ENCODE data around the gene FJX1.

The FJX1 gene

GRCh38 chr11:35614939-35615569 lies 3.2 kb upstream of the FJX1 start:
- peak; percentile 53 for DNase-seq (ENCODE audit: low read depth)
- TF ChIP-seq, protein P1, sequence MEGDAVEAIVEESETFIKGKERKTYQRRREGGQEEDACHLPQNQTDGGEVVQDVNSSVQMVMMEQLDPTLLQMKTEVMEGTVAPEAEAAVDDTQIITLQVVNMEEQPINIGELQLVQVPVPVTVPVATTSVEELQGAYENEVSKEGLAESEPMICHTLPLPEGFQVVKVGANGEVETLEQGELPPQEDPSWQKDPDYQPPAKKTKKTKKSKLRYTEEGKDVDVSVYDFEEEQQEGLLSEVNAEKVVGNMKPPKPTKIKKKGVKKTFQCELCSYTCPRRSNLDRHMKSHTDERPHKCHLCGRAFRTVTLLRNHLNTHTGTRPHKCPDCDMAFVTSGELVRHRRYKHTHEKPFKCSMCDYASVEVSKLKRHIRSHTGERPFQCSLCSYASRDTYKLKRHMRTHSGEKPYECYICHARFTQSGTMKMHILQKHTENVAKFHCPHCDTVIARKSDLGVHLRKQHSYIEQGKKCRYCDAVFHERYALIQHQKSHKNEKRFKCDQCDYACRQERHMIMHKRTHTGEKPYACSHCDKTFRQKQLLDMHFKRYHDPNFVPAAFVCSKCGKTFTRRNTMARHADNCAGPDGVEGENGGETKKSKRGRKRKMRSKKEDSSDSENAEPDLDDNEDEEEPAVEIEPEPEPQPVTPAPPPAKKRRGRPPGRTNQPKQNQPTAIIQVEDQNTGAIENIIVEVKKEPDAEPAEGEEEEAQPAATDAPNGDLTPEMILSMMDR (IDR thresholded peaks at IDR 0.05; ENCODE audit: insufficient read depth, low read depth, low read length, missing control alignments): no peak
- no peak overlapping the region for H3K4me3 ChIP-seq (ENCODE audit: low read length)

GRCh38 chr11:35615921-35616900 lies 2.0 kb upstream of the FJX1 start:
- no peak overlapping the region for H3K4me3 ChIP-seq (ENCODE audit: low read length)
- TF ChIP-seq, protein P1 (IDR thresholded peaks at IDR 0.05; ENCODE audit: insufficient read depth, low read depth, low read length, missing control alignments): peak; percentile 64
- DNase-seq (ENCODE audit: low read depth): peak; percentile 67

GRCh38 chr11:35617316-35617686 lies 959 bp upstream of the FJX1 start:
- TF ChIP-seq, protein P1 (IDR thresholded peaks at IDR 0.05; ENCODE audit: insufficient read depth, low read depth, low read length, missing control alignments): no peak
- H3K4me3 ChIP-seq (ENCODE audit: low read length): no peak overlapping the region
- no peak for DNase-seq (ENCODE audit: low read depth)

GRCh38 chr11:35618497-35619115 lies 346 bp downstream of the FJX1 start:
- DNase-seq (ENCODE audit: low read depth): peak; percentile 62
- TF ChIP-seq, protein P1 (IDR thresholded peaks at IDR 0.05; ENCODE audit: insufficient read depth, low read depth, low read length, missing control alignments): no peak
- peak overlapping the region; percentile 77 for H3K4me3 ChIP-seq (ENCODE audit: low read length)

DNA sequence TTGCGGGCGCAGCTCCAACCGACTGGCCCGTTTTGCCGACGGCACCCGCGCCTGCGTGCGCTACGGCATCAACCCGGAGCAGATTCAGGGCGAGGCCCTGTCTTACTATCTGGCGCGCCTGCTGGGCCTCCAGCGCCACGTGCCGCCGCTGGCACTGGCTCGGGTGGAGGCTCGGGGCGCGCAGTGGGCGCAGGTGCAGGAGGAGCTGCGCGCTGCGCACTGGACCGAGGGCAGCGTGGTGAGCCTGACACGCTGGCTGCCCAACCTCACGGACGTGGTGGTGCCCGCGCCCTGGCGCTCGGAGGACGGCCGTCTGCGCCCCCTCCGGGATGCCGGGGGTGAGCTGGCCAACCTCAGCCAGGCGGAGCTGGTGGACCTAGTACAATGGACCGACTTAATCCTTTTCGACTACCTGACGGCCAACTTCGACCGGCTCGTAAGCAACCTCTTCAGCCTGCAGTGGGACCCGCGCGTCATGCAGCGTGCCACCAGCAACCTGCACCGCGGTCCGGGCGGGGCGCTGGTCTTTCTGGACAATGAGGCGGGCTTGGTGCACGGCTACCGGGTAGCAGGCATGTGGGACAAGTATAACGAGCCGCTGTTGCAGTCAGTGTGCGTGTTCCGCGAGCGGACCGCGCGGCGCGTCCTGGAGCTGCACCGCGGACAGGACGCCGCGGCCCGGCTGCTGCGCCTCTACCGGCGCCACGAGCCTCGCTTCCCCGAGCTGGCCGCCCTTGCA lies 1.0 kb downstream of the FJX1 start:
- TF ChIP-seq, protein P1 (IDR thresholded peaks at IDR 0.05; ENCODE audit: insufficient read depth, low read depth, low read length, missing control alignments): no peak
- peak overlapping the region; percentile 77 for H3K4me3 ChIP-seq (ENCODE audit: low read length)
- DNase-seq (ENCODE audit: low read depth): peak; percentile 73

DNA sequence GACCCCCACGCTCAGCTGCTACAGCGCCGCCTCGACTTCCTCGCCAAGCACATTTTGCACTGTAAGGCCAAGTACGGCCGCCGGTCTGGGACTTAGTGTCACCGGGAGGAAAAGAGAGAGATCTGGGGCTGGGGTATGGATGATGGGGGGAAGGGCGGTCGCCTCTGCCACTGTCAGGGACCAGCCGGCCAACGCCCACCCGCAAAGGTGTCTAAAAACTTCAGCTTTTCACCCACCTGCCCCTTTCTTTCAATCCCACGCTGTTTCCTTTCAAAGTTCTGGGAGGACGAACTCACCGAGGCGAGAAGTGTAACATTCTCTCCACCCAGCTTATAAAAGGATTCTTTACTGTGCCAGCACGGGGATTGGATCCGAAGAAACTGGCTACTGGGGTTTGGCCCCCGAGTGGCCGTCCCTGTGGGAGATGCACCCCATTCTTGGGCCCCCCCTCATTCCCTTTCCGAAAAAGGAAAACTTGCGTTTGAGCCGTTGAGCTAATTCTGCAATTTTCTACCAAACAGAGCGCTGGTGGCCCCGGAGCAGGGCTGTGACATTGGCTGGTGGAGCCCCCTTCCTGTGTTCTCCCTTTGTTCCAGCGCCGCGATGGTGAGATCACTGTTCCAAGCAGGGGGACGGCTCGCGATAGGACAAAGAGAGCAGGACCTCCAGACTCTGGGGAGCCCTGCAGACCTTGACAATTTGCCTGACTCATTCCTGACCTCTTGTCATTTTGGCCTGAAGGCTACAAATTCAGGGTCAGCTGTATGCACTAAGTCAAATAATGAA lies 1.8 kb downstream of the FJX1 start:
- peak overlapping the region; percentile 77 for H3K4me3 ChIP-seq (ENCODE audit: low read length)
- TF ChIP-seq, protein P1 (IDR thresholded peaks at IDR 0.05; ENCODE audit: insufficient read depth, low read depth, low read length, missing control alignments): peak; percentile 2
- peak; percentile 40 for DNase-seq (ENCODE audit: low read depth)

Data from epithelial cell of esophagus (primary cell).